BLaER1 (cell line): ENCODE data around the gene SH3PXD2A.
"Not testable (repeated sequence)": the region's sequence is repeated elsewhere in the genome, so short reads cannot be mapped to it uniquely, and the experiment has no call there.

Experiments used
- H3K27ac ChIP-seq: shearing (Covaris generic); formaldehyde crosslinking; 2 replicates; pipeline ENCODE4 v1.8.1; 2022
- H3K27me3 ChIP-seq: shearing (Covaris generic); formaldehyde crosslinking; 2 replicates; pipeline ENCODE4 v1.8.1; 2022
- H3K36me3 ChIP-seq: shearing (Covaris generic); formaldehyde crosslinking; 2 replicates; pipeline ENCODE4 v1.8.1; 2022
- H3K4me1 ChIP-seq: shearing (Covaris generic); formaldehyde crosslinking; 2 replicates; pipeline ENCODE4 v1.8.1; 2022
- H3K4me2 ChIP-seq: shearing (Covaris generic); formaldehyde crosslinking; 2 replicates; pipeline ENCODE4 v1.8.1; 2022
- H3K4me3 ChIP-seq: shearing (Covaris generic); formaldehyde crosslinking; 2 replicates; pipeline ENCODE4 v1.8.1; 2022
- H3K9ac ChIP-seq: shearing (Covaris generic); formaldehyde crosslinking; 2 replicates; pipeline ENCODE4 v1.8.1; 2022
- H3K9me3 ChIP-seq: shearing (Covaris generic); formaldehyde crosslinking; 2 replicates; pipeline ENCODE4 v1.8.1; 2022
- H4K20me1 ChIP-seq: shearing (Covaris generic); formaldehyde crosslinking; 2 replicates; pipeline ENCODE4 v1.8.1; 2022
- Cebpa-rat ChIP-seq: shearing (Covaris generic); IDR thresholded peaks from 2 replicates; pipeline ENCODE4 v1.8.1; 2022

The SH3PXD2A gene

DNA sequence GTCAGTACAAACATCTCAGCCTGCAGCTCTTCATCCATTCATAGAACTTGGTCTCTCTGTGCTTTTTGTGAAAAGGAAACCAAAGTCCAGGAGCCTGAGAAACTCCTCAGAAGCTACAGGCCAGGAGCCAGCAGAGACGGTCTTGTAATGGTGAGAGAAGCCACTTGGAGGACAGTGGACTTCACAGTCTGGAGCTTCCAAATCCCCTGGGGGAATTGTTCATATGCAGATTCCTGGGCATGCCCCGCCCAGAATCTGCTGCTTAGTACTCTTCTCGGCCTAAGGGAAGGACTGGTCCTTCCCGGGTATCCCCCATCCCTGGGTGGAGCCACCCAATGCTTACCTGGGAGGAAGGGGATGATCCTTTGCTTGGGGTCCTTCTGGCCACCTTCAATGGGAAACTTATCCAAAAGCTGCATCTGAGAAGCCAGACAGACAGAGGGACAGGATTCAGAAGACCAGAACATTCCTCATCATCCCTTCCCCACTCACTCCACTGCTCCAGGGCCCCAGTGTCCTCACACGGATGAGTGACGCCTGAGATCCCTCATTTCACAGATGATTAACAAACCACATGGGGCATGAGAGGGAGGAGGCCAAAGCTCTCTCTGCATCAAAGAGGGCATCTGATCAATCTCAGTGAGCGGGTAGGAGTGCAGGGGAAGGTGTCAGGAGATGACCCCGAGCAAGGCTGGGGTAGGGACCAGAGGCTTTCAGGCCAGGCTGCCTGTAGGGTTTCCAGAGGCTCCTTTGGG, 88.4 kb downstream of the SH3PXD2A start:
- H3K36me3 ChIP-seq = peaks cover 41% of the 10 kb centered on the region
- TF ChIP-seq Cebpa-rat = no peak
- 0 out of 2 replicates have a peak overlapping the region, but pooled peaks have one; percentile 1 for H3K9ac ChIP-seq
- peaks cover 100% of the 10 kb centered on the region for H3K4me1 ChIP-seq
- no peaks in the 10 kb centered on the region for H3K27me3 ChIP-seq
- peak overlapping the region; percentile 62 for H3K27ac ChIP-seq
- no peak overlapping the region for H3K4me3 ChIP-seq
- peaks cover 36% of the 10 kb centered on the region for H4K20me1 ChIP-seq
- H3K4me2 ChIP-seq = peak overlapping the region; percentile 95
- no peaks in the 10 kb centered on the region for H3K9me3 ChIP-seq

DNA sequence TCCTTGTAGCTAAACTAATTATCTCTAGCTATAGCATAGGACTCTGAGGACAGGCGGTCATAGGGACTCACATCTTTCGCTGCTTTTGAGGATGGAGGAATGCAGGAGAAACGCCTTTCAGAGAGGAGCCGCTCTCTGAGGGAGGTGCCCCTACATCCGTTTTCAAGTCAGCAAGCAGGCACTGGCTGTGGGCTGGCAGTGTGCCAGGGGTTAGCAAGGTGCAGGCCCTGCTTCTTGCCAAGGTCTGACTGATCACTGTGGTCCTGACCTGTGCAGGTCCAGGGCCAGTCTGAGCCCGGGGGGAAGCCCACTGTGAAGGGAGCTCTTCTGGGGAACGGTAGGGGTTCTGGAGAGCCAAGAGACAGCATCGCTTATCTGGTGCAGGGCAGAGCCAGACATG, 89.4 kb downstream of the SH3PXD2A start:
- no peaks in the 10 kb centered on the region for H3K27me3 ChIP-seq
- H3K9me3 ChIP-seq = no peaks in the 10 kb centered on the region
- H3K36me3 ChIP-seq = peaks cover 42% of the 10 kb centered on the region
- H3K4me3 ChIP-seq = no peak overlapping the region
- peak overlapping the region; percentile 95 for H3K4me2 ChIP-seq
- no peak for TF ChIP-seq Cebpa-rat
- peak overlapping the region; percentile 85; the same call in 1 of the 2 replicates for H3K27ac ChIP-seq
- H3K9ac ChIP-seq = peak overlapping the region; percentile 16; the same call in 1 of the 2 replicates
- H4K20me1 ChIP-seq = peaks cover 27% of the 10 kb centered on the region
- peaks cover 100% of the 10 kb centered on the region for H3K4me1 ChIP-seq

DNA sequence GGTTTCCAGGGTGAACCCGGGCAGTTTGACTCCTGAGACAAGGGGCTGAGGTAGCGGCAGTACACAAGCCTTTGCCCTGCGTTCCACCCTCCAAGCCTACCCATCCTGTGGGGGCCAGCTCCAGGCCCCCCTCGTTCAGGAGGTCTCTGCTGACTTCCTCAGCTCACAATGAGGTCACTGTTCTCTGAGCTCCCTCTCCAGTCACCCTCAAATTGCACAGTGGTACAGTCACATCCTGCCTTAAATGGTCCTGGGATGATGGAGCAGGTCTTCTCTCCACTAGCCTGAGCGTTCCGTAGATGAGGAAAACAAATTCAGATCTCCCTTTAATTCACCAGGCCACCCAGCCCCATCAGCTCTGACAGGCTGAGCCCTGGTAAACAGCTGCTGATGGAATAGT, 90.2 kb downstream of the SH3PXD2A start:
- Histone ChIP-seq H3K9me3 (no peaks in the 10 kb centered on the region), H3K4me1 (peaks cover 100% of the 10 kb centered on the region), H3K4me2 (peak overlapping the region; percentile 95), H3K27me3 (no peaks in the 10 kb centered on the region), H3K27ac (peak overlapping the region; percentile 85), H4K20me1 (peaks cover 19% of the 10 kb centered on the region; the same call in 1 of the 2 replicates), H3K36me3 (peaks cover 42% of the 10 kb centered on the region), H3K9ac (no peak overlapping the region; the same call in 1 of the 2 replicates), H3K4me3 (no peak overlapping the region)
- TF ChIP-seq Cebpa-rat = no peak

DNA sequence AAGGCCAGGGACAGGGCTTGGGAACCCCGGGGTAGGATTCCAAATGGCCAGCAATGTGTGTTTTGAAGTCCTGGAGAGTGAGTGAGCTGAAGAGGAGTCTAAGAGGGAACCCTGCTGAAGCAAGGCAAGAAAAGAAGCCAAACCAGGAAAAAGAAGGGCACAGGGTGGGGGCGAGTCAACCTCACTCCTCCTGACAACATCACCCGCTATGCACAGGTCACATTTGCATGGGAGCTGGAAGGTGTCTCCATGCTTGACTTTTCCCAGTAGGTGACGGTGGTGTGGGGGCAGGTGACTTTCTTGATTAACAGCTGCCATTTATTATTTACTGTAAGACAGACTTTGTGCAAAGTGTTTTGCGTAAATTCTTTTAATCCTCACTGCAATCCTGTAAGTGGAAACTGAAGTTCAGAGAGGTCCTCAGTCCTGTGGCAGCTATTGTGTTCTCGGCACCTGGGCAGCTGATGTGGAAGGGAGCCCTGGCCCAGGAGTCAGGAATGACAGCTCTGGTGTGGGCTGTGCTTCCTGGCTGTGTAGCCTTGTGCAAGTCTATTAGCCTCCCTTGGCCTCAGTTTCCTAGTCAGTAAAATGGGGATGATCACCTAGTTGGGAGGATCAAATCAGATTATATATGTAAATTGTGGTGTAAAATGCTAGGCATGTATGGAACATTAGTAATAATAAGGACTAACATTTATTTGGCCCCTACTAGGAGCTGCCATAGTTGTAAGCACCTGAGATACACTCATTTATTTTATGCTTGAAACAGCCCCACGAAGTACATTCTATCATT, 90.9 kb downstream of the SH3PXD2A start:
- Histone ChIP-seq H3K4me3 (peak overlapping the region; percentile 46; the same call in 1 of the 2 replicates), H3K9ac (peak overlapping the region; percentile 74), H3K36me3 (peaks cover 42% of the 10 kb centered on the region), H3K27me3 (no peaks in the 10 kb centered on the region), H3K27ac (peak overlapping the region; percentile 85), H3K4me2 (peak overlapping the region; percentile 95), H3K9me3 (no peaks in the 10 kb centered on the region), H4K20me1 (peaks cover 24% of the 10 kb centered on the region; the same call in 1 of the 2 replicates), H3K4me1 (peaks cover 100% of the 10 kb centered on the region)
- no peak for TF ChIP-seq Cebpa-rat

DNA sequence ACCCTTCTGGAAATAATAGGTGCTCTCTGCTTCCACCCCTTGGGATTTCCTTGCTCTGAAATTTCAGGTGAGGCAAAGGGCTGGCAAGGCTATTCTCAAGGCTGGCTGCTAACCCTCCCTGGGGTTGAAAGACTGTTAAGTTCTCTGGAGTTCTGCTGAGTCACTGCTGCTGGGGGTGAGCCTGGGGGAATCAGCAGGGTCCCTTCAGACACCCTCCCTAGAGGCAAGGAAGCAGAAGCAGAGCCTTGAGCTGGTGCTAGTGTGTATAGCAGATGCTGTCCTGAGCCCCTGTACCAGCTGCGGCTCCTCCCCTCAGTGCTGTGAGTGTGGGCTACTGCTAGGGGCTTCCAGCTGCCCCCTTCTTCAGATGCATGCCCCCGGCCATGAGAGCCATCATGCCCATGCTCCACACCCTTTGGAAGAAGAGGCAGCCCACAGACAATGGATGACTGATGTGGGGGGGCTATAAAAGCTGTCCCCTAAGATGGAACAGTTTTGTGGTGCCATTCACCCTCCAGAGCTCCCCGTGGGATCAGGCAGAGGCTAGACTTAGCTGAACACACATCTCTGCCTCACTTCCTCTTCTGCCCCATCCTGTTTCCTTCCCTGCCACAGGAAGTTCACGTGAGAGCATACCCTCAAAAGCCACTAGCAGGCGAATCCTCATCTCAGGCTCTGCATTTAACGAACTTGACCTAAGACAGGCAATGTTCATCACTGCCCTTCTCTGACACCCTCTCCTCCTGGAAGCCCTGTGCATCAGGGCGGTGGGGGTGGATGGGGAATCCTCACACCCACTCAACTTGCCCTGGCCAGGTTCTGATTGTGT, 91.8 kb downstream of the SH3PXD2A start:
- Histone ChIP-seq H4K20me1 (peaks cover 33% of the 10 kb centered on the region), H3K4me2 (peak overlapping the region; percentile 95), H3K36me3 (peaks cover 42% of the 10 kb centered on the region), H3K27ac (peak overlapping the region; percentile 85), H3K4me1 (peaks cover 100% of the 10 kb centered on the region), H3K4me3 (peak overlapping the region; percentile 46; the same call in 1 of the 2 replicates), H3K27me3 (no peaks in the 10 kb centered on the region), H3K9ac (peak overlapping the region; percentile 74), H3K9me3 (no peaks in the 10 kb centered on the region)
- TF ChIP-seq Cebpa-rat = no peak

DNA sequence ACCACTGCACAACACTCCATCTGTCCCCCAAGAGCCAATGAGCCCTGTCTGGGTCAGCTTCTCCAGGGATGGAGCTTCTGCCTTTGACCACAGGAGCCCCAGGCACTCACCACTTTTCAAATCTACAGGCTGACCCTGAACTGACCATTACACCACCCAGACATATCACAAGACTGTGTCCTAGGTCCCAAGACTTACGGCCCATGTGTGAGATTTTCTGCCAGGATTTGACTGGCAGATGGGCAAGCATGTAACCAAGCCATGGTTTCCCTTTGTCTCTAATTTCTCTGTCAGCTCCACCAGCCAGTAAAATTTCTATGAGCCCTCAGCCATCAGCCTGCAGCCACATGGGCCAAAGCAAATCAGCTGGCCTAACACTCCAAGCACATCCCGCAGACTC, 92.5 kb downstream of the SH3PXD2A start:
- peaks cover 100% of the 10 kb centered on the region for H3K4me1 ChIP-seq
- H3K4me3 ChIP-seq = 0 out of 2 replicates have a peak overlapping the region, but pooled peaks have one; percentile 46
- peaks cover 42% of the 10 kb centered on the region for H3K36me3 ChIP-seq
- no peak for TF ChIP-seq Cebpa-rat
- H4K20me1 ChIP-seq = peaks cover 36% of the 10 kb centered on the region
- H3K9ac ChIP-seq = peak overlapping the region; percentile 25; the same call in 1 of the 2 replicates
- H3K4me2 ChIP-seq = peak overlapping the region; percentile 95
- no peaks in the 10 kb centered on the region for H3K27me3 ChIP-seq
- peak overlapping the region; percentile 85 for H3K27ac ChIP-seq
- no peaks in the 10 kb centered on the region for H3K9me3 ChIP-seq

DNA sequence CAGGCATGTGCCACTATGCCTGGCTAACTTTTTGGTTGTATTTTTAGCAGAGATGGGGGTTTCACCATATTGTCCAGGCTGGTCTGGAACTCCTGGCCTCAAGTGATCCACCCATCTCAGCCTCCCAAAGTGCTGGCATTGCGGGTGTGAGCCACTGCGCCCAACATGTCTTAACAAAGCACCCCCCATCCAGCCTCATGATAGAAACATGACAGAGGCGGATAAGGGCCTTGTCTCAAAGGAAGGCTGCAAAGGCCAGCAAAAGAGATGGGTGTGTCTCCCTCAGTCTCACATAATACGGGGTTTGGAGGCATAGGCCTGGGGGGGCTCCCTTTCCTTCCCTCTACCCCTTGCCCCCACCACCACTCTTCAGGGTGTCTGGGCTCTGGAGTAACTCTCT, 93.2 kb downstream of the SH3PXD2A start:
- Histone ChIP-seq H3K9ac (peak overlapping the region; percentile 25; the same call in 1 of the 2 replicates), H3K27me3 (no peaks in the 10 kb centered on the region), H3K27ac (peak overlapping the region; percentile 85), H3K4me2 (peak overlapping the region; percentile 95), H3K4me3 (no peak overlapping the region), H3K9me3 (no peaks in the 10 kb centered on the region), H3K4me1 (peaks cover 100% of the 10 kb centered on the region), H3K36me3 (peaks cover 37% of the 10 kb centered on the region), H4K20me1 (peaks cover 36% of the 10 kb centered on the region)
- TF ChIP-seq Cebpa-rat = no peak

DNA sequence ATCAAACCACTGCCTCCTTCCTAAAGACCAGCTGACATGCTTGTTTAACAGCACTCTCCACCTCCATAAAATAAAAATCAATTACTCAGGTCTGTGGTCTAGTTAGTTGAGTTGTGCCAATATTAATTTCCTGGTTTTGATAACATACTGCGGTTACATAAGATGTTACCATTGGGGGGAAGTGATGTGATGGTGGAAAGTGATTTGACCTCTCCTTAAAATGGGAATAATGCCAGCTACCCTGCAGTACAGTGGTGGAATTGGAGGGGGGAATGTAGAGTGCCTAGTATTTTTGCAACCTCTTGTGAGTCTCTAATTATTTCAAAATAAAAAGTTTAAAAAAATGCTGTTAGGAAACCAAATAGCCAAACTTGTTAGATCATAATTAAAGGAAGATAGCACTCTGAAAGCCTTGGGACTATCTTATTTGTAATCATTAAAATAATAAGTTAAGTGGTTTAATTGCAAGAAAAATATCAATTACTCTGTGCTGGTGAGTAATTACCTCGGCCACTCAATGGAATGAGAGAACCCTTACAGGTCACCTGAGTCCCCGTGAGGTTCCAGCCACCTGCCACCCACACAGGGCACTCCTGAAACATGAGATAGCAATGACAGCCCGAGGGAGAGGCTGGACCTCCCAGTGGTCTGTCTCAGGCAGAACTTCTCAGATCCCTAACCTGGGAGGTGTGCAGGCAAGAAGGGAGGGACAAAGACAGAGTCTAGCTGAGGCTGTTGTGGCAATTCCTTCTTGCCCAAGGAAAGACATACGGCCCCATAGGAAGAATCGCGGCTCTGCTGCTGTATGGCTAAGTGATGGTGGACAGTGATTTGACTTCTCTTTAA, 94.1 kb downstream of the SH3PXD2A start:
- Histone ChIP-seq H3K27ac (no peak overlapping the region), H3K4me2 (no peak overlapping the region), H3K4me1 (peaks cover 100% of the 10 kb centered on the region), H3K27me3 (no peaks in the 10 kb centered on the region), H3K4me3 (no peak overlapping the region), H3K9ac (no peak overlapping the region), H3K9me3 (no peaks in the 10 kb centered on the region), H4K20me1 (peaks cover 38% of the 10 kb centered on the region), H3K36me3 (peaks cover 37% of the 10 kb centered on the region)
- TF ChIP-seq Cebpa-rat = no peak

DNA sequence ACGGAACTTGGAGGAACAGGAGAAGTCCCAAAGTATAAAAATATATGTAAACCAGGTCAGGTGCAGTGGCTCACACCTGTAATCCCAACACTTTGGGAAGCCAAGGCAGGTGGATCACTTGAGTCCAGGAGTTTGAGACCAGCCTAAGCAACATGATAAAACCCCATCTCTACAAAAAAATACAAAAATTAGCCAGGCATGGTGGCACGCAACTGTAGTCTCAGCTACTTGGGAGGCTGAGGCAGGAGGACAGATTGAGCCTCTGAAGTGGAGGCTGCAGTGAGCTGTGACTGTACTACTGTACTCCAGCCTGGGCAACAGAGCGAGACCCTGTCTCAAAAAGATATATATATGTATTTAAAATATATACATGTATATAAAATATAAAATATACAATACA, 95.1 kb downstream of the SH3PXD2A start:
- Histone ChIP-seq H4K20me1 (peaks cover 49% of the 10 kb centered on the region), H3K4me1 (peaks cover 98% of the 10 kb centered on the region), H3K36me3 (peaks cover 37% of the 10 kb centered on the region), H3K9ac (peak overlapping the region; percentile 68; the same call in 1 of the 2 replicates), H3K4me3 (0 out of 2 replicates have a peak overlapping the region, but pooled peaks have one; percentile 20), H3K4me2 (peak overlapping the region; percentile 91), H3K27ac (peak overlapping the region; percentile 79)
- not testable (repeated sequence) for H3K9me3 ChIP-seq, H3K27me3 ChIP-seq
